Neural progenitor cell (in vitro differentiated cells): Measurements from ENCODE around the gene IRX5.

Experiments
- CTCF ChIP-seq: fragments of 200-600 bp; sonication (generic); IDR thresholded peaks from 2 replicates; pipeline ENCODE4 v1.5.1; 2017; ENCODE audit warnings: antibody characterized with exemption, mild to moderate bottlenecking
- EZH2 ChIP-seq: fragments of 200-600 bp; sonication (generic); IDR thresholded peaks from 2 replicates; pipeline ENCODE4 v1.6.1; 2017; ENCODE audit warnings: antibody characterized with exemption, mild to moderate bottlenecking, moderate library complexity

- no peak for TF ChIP-seq CTCF
- TF ChIP-seq EZH2: no peak
Observed at GRCh38 chr16:54890381-54890780, 40.3 kb upstream of the IRX5 start.
